Endothelial cell of umbilical vein (primary cell): ENCODE measurements around the gene SCAF11. TPM values are rescaled to one million over a fixed set of nuclear protein-coding genes. Genes with fewer than 3 reads are reported as not detected.

Experiments
- BruUV-seq: library from RNA; stranded (reverse); fragments of 400-500 nt; replicated peaks from 2 replicates; lab custom pipeline; 2021; lab: Mats Ljungman, UMichigan
- CTCF ChIA-PET: fragments of 300-600, 350-600 bp; sonication (Branson Sonifier 250); formaldehyde crosslinking; loops from one replicate; lab custom pipeline; 2021; ENCODE audit warnings: antibody characterized with exemption, inconsistent platforms; lab: Charles Lee
- POLR2A ChIA-PET: fragments of 300-600, 350-600 bp; sonication (Branson Sonifier 250); formaldehyde crosslinking; loops from one replicate; lab custom pipeline; 2021; ENCODE audit warnings: antibody characterized with exemption, inconsistent platforms; lab: Charles Lee
- DNase-seq: peaks from one replicate; pipeline ENCODE4 v3.0.0-alpha.2; 2011; ENCODE audit warnings: low read depth, low spot score
- FAIRE-seq: peaks from 2 replicates; lab custom pipeline; 2011; peaks lifted over from hg19 to GRCh38; lab: Jason Lieb, UNC
- H2AFZ ChIP-seq: 2 replicates; pipeline ENCODE4 v1.6.0; 2012; ENCODE audit warnings: low read depth, low read length, control low read depth, inconsistent platforms
- H3K27ac ChIP-seq: 2 replicates; pipeline ENCODE4 v1.5.1; 2011; ENCODE audit warnings: low read depth, mild to moderate bottlenecking, control low read depth, low read length, moderate library complexity; ENCODE audit not compliant: insufficient read depth
- H3K27me3 ChIP-seq, 2 experiments: 2 replicates each; pipeline versions ENCODE4 v1.6.0 to v1.6.1; 2011; ENCODE audit warnings: low read length in 2 of 2, mixed read lengths in 1 of 2; ENCODE audit not compliant: control insufficient read depth in 2 of 2, insufficient read depth in 2 of 2
- H3K36me3 ChIP-seq, 2 experiments: 2 replicates in 1 of 2; 3 replicates in 1 of 2; pipeline ENCODE4 v1.5.1; 2011; ENCODE audit warnings: low read length in 2 of 2, mild to moderate bottlenecking in 1 of 2, moderate library complexity in 1 of 2; ENCODE audit not compliant: control insufficient read depth in 2 of 2, insufficient read depth in 2 of 2; ENCODE audit errors: extremely low read depth in 1 of 2
- H3K4me1 ChIP-seq: 3 replicates; pipeline ENCODE4 v1.5.1; 2011; ENCODE audit warnings: mild to moderate bottlenecking, low read length; ENCODE audit not compliant: control insufficient read depth, insufficient read depth; ENCODE audit errors: extremely low read depth
- H3K4me2 ChIP-seq: 2 replicates; pipeline ENCODE4 v1.6.1; 2011; ENCODE audit warnings: low read length, control low read depth, mixed read lengths; ENCODE audit not compliant: insufficient read depth
- H3K4me3 ChIP-seq, 3 experiments: fragments of 200-600 bp in 1 of 3; sonication (generic), shearing (Covaris generic) in 1 of 3; replicated peaks in 1 of 3; 2 replicates each; pipeline ENCODE4 v1.5.1; 2011 to 2016; ENCODE audit warnings: control low read depth in 3 of 3, low read length in 3 of 3, mild to moderate bottlenecking in 2 of 3, inconsistent platforms in 1 of 3, low read depth in 1 of 3, moderate library complexity in 1 of 3; ENCODE audit not compliant: insufficient read depth in 1 of 3
- H3K79me2 ChIP-seq: 2 replicates; pipeline ENCODE4 v1.6.0; 2012; ENCODE audit warnings: low read length, inconsistent platforms; ENCODE audit not compliant: control insufficient read depth, insufficient read depth
- H3K9ac ChIP-seq: replicated peaks from 2 replicates; pipeline ENCODE3; 2011; ENCODE audit warnings: low read length, control low read depth; ENCODE audit not compliant: insufficient read depth; ENCODE audit errors: extremely low read depth
- H3K9me1 ChIP-seq: replicated peaks from 3 replicates; pipeline ENCODE4 v1.6.0; 2011; ENCODE audit warnings: mild to moderate bottlenecking, low read length; ENCODE audit not compliant: control insufficient read depth, insufficient read depth; ENCODE audit errors: extremely low read depth
- H3K9me3 ChIP-seq: replicated peaks from 2 replicates; pipeline ENCODE4 v1.5.1; 2012; ENCODE audit warnings: low read length, inconsistent platforms; ENCODE audit not compliant: control insufficient read depth, insufficient read depth
- H4K20me1 ChIP-seq: replicated peaks from 2 replicates; pipeline ENCODE3; 2011; ENCODE audit warnings: mild to moderate bottlenecking, low read length; ENCODE audit not compliant: control insufficient read depth, insufficient read depth; ENCODE audit errors: extremely low read depth
- EZH2 ChIP-seq: IDR thresholded peaks from 2 replicates; pipeline ENCODE4 v1.6.1; 2012; ENCODE audit warnings: borderline replicate concordance, low read depth, mild to moderate bottlenecking, moderate library complexity, low read length, inconsistent platforms; ENCODE audit not compliant: severe bottlenecking
- FOS ChIP-seq: IDR thresholded peaks from 2 replicates; pipeline ENCODE4 v1.6.1; 2011; ENCODE audit warnings: mild to moderate bottlenecking, low read length, moderate library complexity, borderline replicate concordance; ENCODE audit not compliant: insufficient read depth
- GATA2 ChIP-seq: IDR thresholded peaks from 2 replicates; pipeline ENCODE4 v1.7.0; 2011; ENCODE audit warnings: low read depth, mild to moderate bottlenecking, moderate library complexity, mixed read lengths, low read length; ENCODE audit not compliant: insufficient read length, insufficient read depth
- JUN ChIP-seq: IDR thresholded peaks from 2 replicates; pipeline ENCODE4 v1.6.1; 2011; ENCODE audit warnings: borderline replicate concordance, low read depth; ENCODE audit not compliant: insufficient read length, insufficient read depth
- MYC ChIP-seq: IDR thresholded peaks from one replicate; pipeline ENCODE4 v1.6.1; 2011; ENCODE audit warnings: mild to moderate bottlenecking, low read depth, low read length
- POLR2A ChIP-seq: IDR thresholded peaks from 2 replicates; pipeline ENCODE4 v1.6.1; 2012; ENCODE audit warnings: low read depth, mild to moderate bottlenecking, control low read depth, low read length
- POLR2AphosphoS5 ChIP-seq: IDR thresholded peaks from 2 replicates; pipeline ENCODE4 v1.6.1; 2012; ENCODE audit warnings: low read depth, mild to moderate bottlenecking, control low read depth, low read length, moderate library complexity; ENCODE audit not compliant: insufficient read depth
- dilution Hi-C: fragments of 300-500 bp; cut with MboI; formaldehyde crosslinking; loops from one replicate; pipeline ENCODE4 v1.15.0; 2019; ENCODE audit warnings: low sequenced_read_pairs; ENCODE audit not compliant: extremely low pct_ligation_motif_present
- intact Hi-C: fragments of 100-400 bp; cut with micrococcal nuclease; formaldehyde crosslinking; loops from one replicate; pipeline ENCODE4 v1.10.0; 2022
- polyA plus RNA-seq, 4 experiments: library from polyadenylated mRNA; depleted of rRNA in 3 of 4; stranded (reverse) in 3 of 4; unstranded in 1 of 4; fragments of >200 nt; gene quantifications; 2 replicates each; pipeline versions ENCODE4 v1.2.1 to v1.2.3, GENCODE V29; 2011 to 2012; ENCODE audit warnings: missing spikeins in 1 of 4
- total RNA-seq: library from RNA; stranded (reverse); gene quantifications from 2 replicates; pipeline ENCODE4 v1.2.3, GENCODE V29; 2021
- TF ChIP-seq, protein P1 (sequence below), 2 donors: IDR thresholded peaks; 1 replicate in 1 of 2; 2 replicates in 1 of 2; pipeline ENCODE4 v1.5.1; 2011; ENCODE audit warnings: low read length in 2 of 2, mild to moderate bottlenecking in 2 of 2, moderate library complexity in 2 of 2, control low read depth in 1 of 2, inconsistent platforms in 1 of 2, low read depth in 1 of 2; ENCODE audit not compliant: insufficient read depth in 1 of 2; ENCODE audit errors: extremely low read depth in 1 of 2
- TF ChIP-seq, protein P2 (sequence below): IDR thresholded peaks from 2 replicates; pipeline ENCODE4 v1.6.1; 2011; ENCODE audit not compliant: insufficient read depth, insufficient read length

The SCAF11 gene
- total and polyA plus RNA-seq, 2 donors (not counting 3 experiments of a cell fraction or from before 2014, with no cell fraction given) = 20.9 to 109 TPM

DNA sequence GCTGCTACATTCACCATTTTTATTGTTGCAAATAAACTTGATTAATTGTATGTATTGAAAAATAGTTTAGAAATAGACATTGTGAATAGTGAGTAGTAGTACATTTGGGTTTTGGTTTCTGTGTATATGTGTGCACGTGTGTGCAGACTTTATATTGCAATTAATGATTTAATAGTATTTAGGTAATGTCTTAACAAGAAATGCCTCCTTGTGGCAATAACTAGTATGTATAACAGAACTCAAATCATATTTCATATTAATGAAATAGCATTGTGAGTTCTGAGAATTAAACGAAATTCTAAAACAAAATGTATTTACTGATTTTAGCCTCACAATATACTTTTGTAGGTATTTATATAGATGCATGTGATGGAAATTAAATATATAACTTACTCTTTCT lies 100.1 kb downstream of the SCAF11 start:
- BruUV-seq = no TSS peak
- no peaks in the 10 kb centered on the region for H3K4me1 ChIP-seq
- no peaks in the 10 kb centered on the region for H4K20me1 ChIP-seq
- DNase-seq (no peak), FAIRE-seq (no peak)
- no peak overlapping the region for H2AFZ ChIP-seq
- no peaks in the 10 kb centered on the region for H3K27me3 ChIP-seq
- POLR2A ChIA-PET = no interaction called here
- no peak overlapping the region for H3K27ac ChIP-seq
- intact Hi-C loops (loop anchor here (5.0 kb wide), 1 partner anchor 128 kb away; no protein-coding TSS in a partner anchor), dilution Hi-C loops (no loop called here)
- no peak overlapping the region for H3K9ac ChIP-seq
- no peaks in the 10 kb centered on the region for H3K9me1 ChIP-seq
- no peaks in the 10 kb centered on the region for H3K79me2 ChIP-seq
- H3K4me3 ChIP-seq = no peak overlapping the region
- no peak overlapping the region for H3K4me2 ChIP-seq
- CTCF ChIA-PET = no interaction called here
- TF ChIP-seq EZH2 (no peak), GATA2 (no peak), FOS (no peak), POLR2A (no peak), JUN (no peak), POLR2AphosphoS5 (no peak), MYC (no peak)
- TF ChIP-seq, protein P1, sequence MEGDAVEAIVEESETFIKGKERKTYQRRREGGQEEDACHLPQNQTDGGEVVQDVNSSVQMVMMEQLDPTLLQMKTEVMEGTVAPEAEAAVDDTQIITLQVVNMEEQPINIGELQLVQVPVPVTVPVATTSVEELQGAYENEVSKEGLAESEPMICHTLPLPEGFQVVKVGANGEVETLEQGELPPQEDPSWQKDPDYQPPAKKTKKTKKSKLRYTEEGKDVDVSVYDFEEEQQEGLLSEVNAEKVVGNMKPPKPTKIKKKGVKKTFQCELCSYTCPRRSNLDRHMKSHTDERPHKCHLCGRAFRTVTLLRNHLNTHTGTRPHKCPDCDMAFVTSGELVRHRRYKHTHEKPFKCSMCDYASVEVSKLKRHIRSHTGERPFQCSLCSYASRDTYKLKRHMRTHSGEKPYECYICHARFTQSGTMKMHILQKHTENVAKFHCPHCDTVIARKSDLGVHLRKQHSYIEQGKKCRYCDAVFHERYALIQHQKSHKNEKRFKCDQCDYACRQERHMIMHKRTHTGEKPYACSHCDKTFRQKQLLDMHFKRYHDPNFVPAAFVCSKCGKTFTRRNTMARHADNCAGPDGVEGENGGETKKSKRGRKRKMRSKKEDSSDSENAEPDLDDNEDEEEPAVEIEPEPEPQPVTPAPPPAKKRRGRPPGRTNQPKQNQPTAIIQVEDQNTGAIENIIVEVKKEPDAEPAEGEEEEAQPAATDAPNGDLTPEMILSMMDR (IDR thresholded peaks at IDR 0.05; ENCODE audit: extremely low read depth in 1 of 2, insufficient read depth in 1 of 2, low read depth in 1 of 2, low read length in 2 of 2) = no peak
- TF ChIP-seq, protein P2, sequence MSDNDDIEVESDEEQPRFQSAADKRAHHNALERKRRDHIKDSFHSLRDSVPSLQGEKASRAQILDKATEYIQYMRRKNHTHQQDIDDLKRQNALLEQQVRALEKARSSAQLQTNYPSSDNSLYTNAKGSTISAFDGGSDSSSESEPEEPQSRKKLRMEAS = no peak
- no peaks in the 10 kb centered on the region for H3K9me3 ChIP-seq
- peaks cover 4 to 12% of the 10 kb centered on the region in 2 experiments for H3K36me3 ChIP-seq
